ENCODE measurements around the gene CDCA7.

The CDCA7 gene

GRCh38 chr2:173390036-173390435 lies 35.4 kb downstream of the CDCA7 start:
- no peak overlapping the region for H3K4me3 ChIP-seq (ENCODE audit: low read length)
- TF ChIP-seq EZH2phosphoT487 (IDR thresholded peaks at IDR 0.05; ENCODE audit: low read length): no peak
- TF ChIP-seq CTCF (IDR thresholded peaks at IDR 0.05; ENCODE audit: low read length): no peak
- TF ChIP-seq EZH2 (optimal IDR thresholded peaks at IDR 0.05; ENCODE audit: low read depth, low read length): no peak
- no peak for DNase-seq

GRCh38 chr2:173392731-173393130 lies 38.1 kb downstream of the CDCA7 start:
- Histone ChIP-seq H3K4me1 (ENCODE audit: low read length) (no peaks in the 10 kb centered on the region), H4K20me1 (ENCODE audit: insufficient read depth, low read length) (no peaks in the 10 kb centered on the region), H3K36me3 (replicated peaks; ENCODE audit: insufficient read depth, low read length) (no peaks in the 10 kb centered on the region), H3K4me3 (ENCODE audit: low read length) (no peak overlapping the region), H3K79me2 (ENCODE audit: low read length) (no peaks in the 10 kb centered on the region), H3K27me3 (replicated peaks; ENCODE audit: insufficient read depth, low read length) (no peaks in the 10 kb centered on the region), H3K4me2 (ENCODE audit: low read depth, low read length) (no peak overlapping the region), H3K9me3 (replicated peaks; ENCODE audit: insufficient read depth, low read length) (no peaks in the 10 kb centered on the region), H2AFZ (ENCODE audit: low read length) (no peak overlapping the region), H3K9ac (ENCODE audit: low read length) (no peak overlapping the region), H3F3A (ENCODE audit: insufficient read depth, low read length) (no peaks in the 10 kb centered on the region), H3K27ac (ENCODE audit: low read length) (no peak overlapping the region), H3K9me2 (replicated peaks; ENCODE audit: insufficient read depth, low read length) (no peaks in the 10 kb centered on the region)
- TF ChIP-seq EZH2 (optimal IDR thresholded peaks at IDR 0.05; ENCODE audit: low read depth, low read length) (no peak), EZH2phosphoT487 (IDR thresholded peaks at IDR 0.05; ENCODE audit: low read length) (no peak), CTCF (IDR thresholded peaks at IDR 0.05; ENCODE audit: low read length) (no peak)
- DNase-seq: no peak

More at GRCh38 chr2:173390036-173390435, 35.4 kb downstream of the CDCA7 start:
- Histone ChIP-seq H3K27me3 (replicated peaks; ENCODE audit: insufficient read depth, low read length) (no peaks in the 10 kb centered on the region), H3K79me2 (ENCODE audit: low read length) (no peaks in the 10 kb centered on the region), H3K36me3 (replicated peaks; ENCODE audit: insufficient read depth, low read length) (no peaks in the 10 kb centered on the region), H2AFZ (ENCODE audit: low read length) (no peak overlapping the region), H3K9ac (ENCODE audit: low read length) (no peak overlapping the region), H4K20me1 (ENCODE audit: insufficient read depth, low read length) (no peaks in the 10 kb centered on the region), H3F3A (ENCODE audit: insufficient read depth, low read length) (no peaks in the 10 kb centered on the region), H3K4me1 (ENCODE audit: low read length) (no peaks in the 10 kb centered on the region), H3K9me3 (replicated peaks; ENCODE audit: insufficient read depth, low read length) (no peaks in the 10 kb centered on the region), H3K4me2 (ENCODE audit: low read depth, low read length) (no peak overlapping the region), H3K9me2 (replicated peaks; ENCODE audit: insufficient read depth, low read length) (no peaks in the 10 kb centered on the region), H3K27ac (ENCODE audit: low read length) (no peak overlapping the region)

GRCh38 chr2:173393186-173393585 lies 38.5 kb downstream of the CDCA7 start:
- no peak overlapping the region for H2AFZ ChIP-seq (ENCODE audit: low read length)
- H3K36me3 ChIP-seq (replicated peaks; ENCODE audit: insufficient read depth, low read length): no peaks in the 10 kb centered on the region
- no peak overlapping the region for H3K27ac ChIP-seq (ENCODE audit: low read length)
- H3K9me2 ChIP-seq (replicated peaks; ENCODE audit: insufficient read depth, low read length): no peaks in the 10 kb centered on the region
- H3K9me3 ChIP-seq (replicated peaks; ENCODE audit: insufficient read depth, low read length): no peaks in the 10 kb centered on the region
- no peak overlapping the region for H3K4me3 ChIP-seq (ENCODE audit: low read length)
- no peaks in the 10 kb centered on the region for H3K4me1 ChIP-seq (ENCODE audit: low read length)
- H3K9ac ChIP-seq (ENCODE audit: low read length): no peak overlapping the region
- H4K20me1 ChIP-seq (ENCODE audit: insufficient read depth, low read length): no peaks in the 10 kb centered on the region
- TF ChIP-seq EZH2phosphoT487 (IDR thresholded peaks at IDR 0.05; ENCODE audit: low read length): no peak
- TF ChIP-seq CTCF (IDR thresholded peaks at IDR 0.05; ENCODE audit: low read length): no peak
- TF ChIP-seq EZH2 (optimal IDR thresholded peaks at IDR 0.05; ENCODE audit: low read depth, low read length): no peak
- DNase-seq: no peak
- no peaks in the 10 kb centered on the region for H3F3A ChIP-seq (ENCODE audit: insufficient read depth, low read length)
- H3K79me2 ChIP-seq (ENCODE audit: low read length): no peaks in the 10 kb centered on the region
- H3K27me3 ChIP-seq (replicated peaks; ENCODE audit: insufficient read depth, low read length): no peaks in the 10 kb centered on the region
- no peak overlapping the region for H3K4me2 ChIP-seq (ENCODE audit: low read depth, low read length)

All from MM.1S (cell line).